Left ventricle myocardium inferior (tissue), 1 donor: ENCODE results near the gene PACSIN2. TPM values are rescaled to one million over a fixed set of nuclear protein-coding genes. Genes with fewer than 3 reads are reported as not detected.
A peak's percentile ranks its signal among the peaks of the same experiment; 100 is the strongest.

Source experiments
- DNase-seq: peaks from one replicate; pipeline ENCODE4 v3.0.0-alpha.2; 2020
- H3K27ac ChIP-seq: fragments of 200-600 bp; replicated peaks from 2 replicates; pipeline ENCODE4 v1.8.0; 2021
- H3K27me3 ChIP-seq: fragments of 200-600 bp; 2 replicates; pipeline ENCODE4 v1.8.0; 2021; ENCODE audit warnings: low read depth
- H3K36me3 ChIP-seq: fragments of 200-600 bp; 2 replicates; pipeline ENCODE4 v1.8.0; 2021
- H3K4me1 ChIP-seq: fragments of 200-600 bp; 2 replicates; pipeline ENCODE4 v1.8.0; 2021
- H3K4me3 ChIP-seq: fragments of 200-600 bp; 2 replicates; pipeline ENCODE4 v1.8.0; 2021; ENCODE audit warnings: mild to moderate bottlenecking, moderate library complexity
- H3K9me3 ChIP-seq: fragments of 200-600 bp; replicated peaks from 2 replicates; pipeline ENCODE4 v1.8.0; 2021
- intact Hi-C: fragments of 100-400 bp; cut with micrococcal nuclease; formaldehyde crosslinking; loops from one replicate; pipeline ENCODE4 v1.11.0; 2022
- total RNA-seq: library from RNA; stranded (reverse); fragmentation: NEBNext Ultra II Directional; extraction: Animal tissue kit (Norgen Biotek cat#: 25700); gene quantifications from one replicate; pipeline ENCODE4 v1.2.1, GENCODE V29; 2021
- TF ChIP-seq, protein P1 (sequence below): fragments of 200-600 bp; IDR thresholded peaks from 2 replicates; pipeline ENCODE4 v1.8.0; 2021; ENCODE audit warnings: antibody characterized with exemption, mild to moderate bottlenecking, borderline replicate concordance
- donor health status: DM: no; HTN: yes; CAD: no; lungs with severe emphysema.

Gene PACSIN2
- total RNA-seq, 1 donor from 2014 or later, result 64.8 TPM

GRCh38 chr22:42942351-42942750, 72.6 kb downstream of the PACSIN2 start:
- Histone ChIP-seq H3K4me1 (peaks cover 91% of the 10 kb centered on the region), H3K27ac (peak overlapping the region; percentile 95), H3K27me3 (no peaks in the 10 kb centered on the region), H3K9me3 (no peaks in the 10 kb centered on the region), H3K4me3 (no peak overlapping the region), H3K36me3 (no peaks in the 10 kb centered on the region)
- TF ChIP-seq, protein P1, sequence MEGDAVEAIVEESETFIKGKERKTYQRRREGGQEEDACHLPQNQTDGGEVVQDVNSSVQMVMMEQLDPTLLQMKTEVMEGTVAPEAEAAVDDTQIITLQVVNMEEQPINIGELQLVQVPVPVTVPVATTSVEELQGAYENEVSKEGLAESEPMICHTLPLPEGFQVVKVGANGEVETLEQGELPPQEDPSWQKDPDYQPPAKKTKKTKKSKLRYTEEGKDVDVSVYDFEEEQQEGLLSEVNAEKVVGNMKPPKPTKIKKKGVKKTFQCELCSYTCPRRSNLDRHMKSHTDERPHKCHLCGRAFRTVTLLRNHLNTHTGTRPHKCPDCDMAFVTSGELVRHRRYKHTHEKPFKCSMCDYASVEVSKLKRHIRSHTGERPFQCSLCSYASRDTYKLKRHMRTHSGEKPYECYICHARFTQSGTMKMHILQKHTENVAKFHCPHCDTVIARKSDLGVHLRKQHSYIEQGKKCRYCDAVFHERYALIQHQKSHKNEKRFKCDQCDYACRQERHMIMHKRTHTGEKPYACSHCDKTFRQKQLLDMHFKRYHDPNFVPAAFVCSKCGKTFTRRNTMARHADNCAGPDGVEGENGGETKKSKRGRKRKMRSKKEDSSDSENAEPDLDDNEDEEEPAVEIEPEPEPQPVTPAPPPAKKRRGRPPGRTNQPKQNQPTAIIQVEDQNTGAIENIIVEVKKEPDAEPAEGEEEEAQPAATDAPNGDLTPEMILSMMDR, result no peak
- intact Hi-C loops, result no loop called here
- DNase-seq, result no peak

- TF ChIP-seq, protein P1, result no peak
- Histone ChIP-seq H3K4me3 (no peak overlapping the region), H3K36me3 (no peaks in the 10 kb centered on the region), H3K27me3 (no peaks in the 10 kb centered on the region), H3K9me3 (no peaks in the 10 kb centered on the region), H3K4me1 (peaks cover 91% of the 10 kb centered on the region), H3K27ac (peak overlapping the region; percentile 95)
- intact Hi-C loops, result no loop called here
- DNase-seq, result no peak
Observed at GRCh38 chr22:42939941-42940653, 74.9 kb downstream of the PACSIN2 start.

DNA sequence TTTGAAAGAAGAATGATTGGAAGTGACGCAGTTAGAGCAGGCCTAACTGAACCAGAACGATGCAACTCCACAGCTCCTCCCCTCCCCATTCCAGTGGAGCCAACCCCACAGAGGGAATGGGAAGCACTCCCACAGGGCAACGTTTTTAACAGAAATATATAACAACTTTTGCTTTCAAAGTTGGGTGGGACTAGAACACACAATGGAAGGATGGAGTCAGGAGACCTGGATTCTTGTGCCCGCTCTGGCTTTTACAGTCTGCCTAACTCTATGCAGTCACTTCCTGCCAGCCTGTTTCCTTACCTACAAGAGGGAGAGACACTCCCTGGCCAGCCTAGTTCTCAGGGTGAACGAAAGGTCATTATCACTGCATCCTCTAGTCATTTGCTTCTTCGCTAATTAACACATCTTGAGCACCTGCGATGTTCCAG, 75.5 kb downstream of the PACSIN2 start:
- TF ChIP-seq, protein P1, result no peak
- H3K4me1 ChIP-seq, result peaks cover 91% of the 10 kb centered on the region
- no peaks in the 10 kb centered on the region for H3K27me3 ChIP-seq
- H3K4me3 ChIP-seq, result no peak overlapping the region
- DNase-seq, result no peak
- intact Hi-C loops, result no loop called here
- peak overlapping the region; percentile 95 for H3K27ac ChIP-seq
- H3K9me3 ChIP-seq, result no peaks in the 10 kb centered on the region
- H3K36me3 ChIP-seq, result no peaks in the 10 kb centered on the region

GRCh38 chr22:42938976-42939375, 76.0 kb downstream of the PACSIN2 start:
- TF ChIP-seq, protein P1, result no peak
- peak overlapping the region; percentile 95 for H3K27ac ChIP-seq
- no peaks in the 10 kb centered on the region for H3K36me3 ChIP-seq
- H3K4me1 ChIP-seq, result peaks cover 91% of the 10 kb centered on the region
- H3K9me3 ChIP-seq, result no peaks in the 10 kb centered on the region
- no peak for DNase-seq
- H3K4me3 ChIP-seq, result no peak overlapping the region
- no peaks in the 10 kb centered on the region for H3K27me3 ChIP-seq
- intact Hi-C loops, result no loop called here

- H3K36me3 ChIP-seq, result no peaks in the 10 kb centered on the region
- no peaks in the 10 kb centered on the region for H3K9me3 ChIP-seq
- TF ChIP-seq, protein P1, result no peak
- no peak overlapping the region for H3K4me3 ChIP-seq
- no peaks in the 10 kb centered on the region for H3K27me3 ChIP-seq
- peak overlapping the region; percentile 95 for H3K27ac ChIP-seq
- peaks cover 91% of the 10 kb centered on the region for H3K4me1 ChIP-seq
- no peak for DNase-seq
- intact Hi-C loops, result no loop called here
Observed at GRCh38 chr22:42938449-42938848, 76.5 kb downstream of the PACSIN2 start.
